Lower lobe of right lung (tissue), 2 donors: Measurements from ENCODE around the gene LCN2. TPM values are rescaled to one million over a fixed set of nuclear protein-coding genes. Genes with fewer than 3 reads are reported as not detected.

Source experiments
- ATAC-seq, 2 donors: fragments of 200-7000 bp; cut with Tn5 transposase; one replicate each; pipeline ENCODE4 v1.9.1; 2020 to 2022; ENCODE audit warnings: mild to moderate bottlenecking in 2 of 2, moderate library complexity in 2 of 2
- DNase-seq: peaks from one replicate; pipeline ENCODE4 v3.0.0-alpha.2; 2020
- H3K27ac ChIP-seq: fragments of 200-600 bp; one replicate; pipeline ENCODE4 v1.8.0; 2022
- H3K27me3 ChIP-seq: fragments of 200-600 bp; one replicate; pipeline ENCODE4 v1.8.0; 2022; ENCODE audit warnings: low read depth
- H3K36me3 ChIP-seq: fragments of 200-600 bp; one replicate; pipeline ENCODE4 v1.8.0; 2022; ENCODE audit warnings: mild to moderate bottlenecking
- H3K4me1 ChIP-seq: fragments of 200-600 bp; one replicate; pipeline ENCODE4 v1.8.0; 2022
- H3K4me3 ChIP-seq: fragments of 200-600 bp; one replicate; pipeline ENCODE4 v1.8.0; 2022; ENCODE audit warnings: mild to moderate bottlenecking
- H3K9me3 ChIP-seq: fragments of 200-600 bp; one replicate; pipeline ENCODE4 v1.8.0; 2022
- CTCF ChIP-seq: fragments of 200-600 bp; IDR thresholded peaks from one replicate; pipeline ENCODE4 v1.8.0; 2022; ENCODE audit warnings: antibody characterized with exemption, mild to moderate bottlenecking
- intact Hi-C: fragments of 100-400 bp; cut with DNase I; formaldehyde crosslinking; loops from one replicate; pipeline ENCODE4 v1.11.0; 2022
- total RNA-seq: library from RNA; stranded (reverse); fragmentation: NEBNext Ultra II Directional; extraction: Animal tissue kit (Norgen Biotek cat#: 25700); gene quantifications from one replicate; pipeline ENCODE4 v1.2.1, GENCODE V29; 2021
- donor health status: DM: no; HTN: yes; CAD: no; lungs with severe emphysema.

LCN2 gene
- total RNA-seq, 1 donor from 2014 or later: 83.4 TPM

- peak; percentile 41 for DNase-seq
- ATAC-seq: no peak
- TF ChIP-seq CTCF: no peak
- Histone ChIP-seq H3K27me3 (no peaks in the 10 kb centered on the region), H3K4me1 (peaks cover 69% of the 10 kb centered on the region), H3K27ac (peak overlapping the region; percentile 95), H3K9me3 (no peaks in the 10 kb centered on the region), H3K36me3 (peaks cover 63% of the 10 kb centered on the region), H3K4me3 (peak overlapping the region; percentile 8)
- intact Hi-C loops: no loop called here
Measured at GRCh38 chr9:128102196-128102595, 47.1 kb upstream of the LCN2 start.

- intact Hi-C loops: no loop called here
- DNase-seq (peak; percentile 65), ATAC-seq (no peak)
- Histone ChIP-seq H3K9me3 (no peaks in the 10 kb centered on the region), H3K36me3 (peaks cover 71% of the 10 kb centered on the region), H3K27me3 (no peaks in the 10 kb centered on the region), H3K27ac (peak overlapping the region; percentile 9), H3K4me1 (peaks cover 60% of the 10 kb centered on the region), H3K4me3 (no peak overlapping the region)
- TF ChIP-seq CTCF: no peak
Measured at GRCh38 chr9:128102861-128103588, 46.2 kb upstream of the LCN2 start.

- Histone ChIP-seq H3K27me3 (no peaks in the 10 kb centered on the region), H3K9me3 (no peaks in the 10 kb centered on the region), H3K4me1 (peaks cover 60% of the 10 kb centered on the region), H3K4me3 (no peak overlapping the region), H3K36me3 (peaks cover 77% of the 10 kb centered on the region), H3K27ac (peak overlapping the region; percentile 9)
- ATAC-seq (no peak), DNase-seq (peak; percentile 41)
- no peak for TF ChIP-seq CTCF
- intact Hi-C loops: no loop called here
Measured at GRCh38 chr9:128103589-128103962, 45.7 kb upstream of the LCN2 start.

GRCh38 chr9:128104171-128104618, 45.1 kb upstream of the LCN2 start:
- no peak for TF ChIP-seq CTCF
- Histone ChIP-seq H3K27ac (peak overlapping the region; percentile 9), H3K36me3 (peaks cover 82% of the 10 kb centered on the region), H3K27me3 (no peaks in the 10 kb centered on the region), H3K4me3 (no peak overlapping the region), H3K9me3 (no peaks in the 10 kb centered on the region), H3K4me1 (peaks cover 55% of the 10 kb centered on the region)
- DNase-seq (peak; percentile 17), ATAC-seq (no peak)
- intact Hi-C loops: no loop called here

- Histone ChIP-seq H3K36me3 (peaks cover 90% of the 10 kb centered on the region), H3K9me3 (no peaks in the 10 kb centered on the region), H3K27ac (no peak overlapping the region), H3K4me3 (no peak overlapping the region), H3K4me1 (peaks cover 41% of the 10 kb centered on the region), H3K27me3 (no peaks in the 10 kb centered on the region)
- intact Hi-C loops: no loop called here
- no peak for TF ChIP-seq CTCF
- no peak for ATAC-seq
- DNase-seq: peak; percentile 28
Measured at GRCh38 chr9:128105538-128106175, 43.6 kb upstream of the LCN2 start.
